Osteocyte (in vitro differentiated cells): ENCODE measurements around the gene LINC00237. TPM values are rescaled to one million over a fixed set of nuclear protein-coding genes. Genes with fewer than 3 reads are reported as not detected.

Source experiments
- DNase-seq: peaks from one replicate; pipeline ENCODE4 v3.0.0; 2021; ENCODE audit warnings: mixed read lengths; ENCODE audit not compliant: unreplicated experiment; ENCODE audit errors: extremely low spot score
- H3K27ac Mint-ChIP-seq: one replicate; pipeline ENCODE4 v1.8.0; 2021; ENCODE audit warnings: mild to moderate bottlenecking, mixed read lengths; ENCODE audit not compliant: unreplicated experiment
- H3K27me3 Mint-ChIP-seq: one replicate; pipeline ENCODE4 v1.8.0; 2021; ENCODE audit warnings: mixed read lengths; ENCODE audit not compliant: unreplicated experiment
- H3K36me3 Mint-ChIP-seq: one replicate; pipeline ENCODE4 v1.8.0; 2021; ENCODE audit warnings: mixed read lengths; ENCODE audit not compliant: unreplicated experiment
- H3K4me1 Mint-ChIP-seq: one replicate; pipeline ENCODE4 v1.8.0; 2021; ENCODE audit warnings: mixed read lengths; ENCODE audit not compliant: unreplicated experiment
- H3K4me3 Mint-ChIP-seq: one replicate; pipeline ENCODE4 v1.8.0; 2021; ENCODE audit warnings: mild to moderate bottlenecking, moderate library complexity, mixed read lengths; ENCODE audit not compliant: unreplicated experiment
- H3K9me3 Mint-ChIP-seq: one replicate; pipeline ENCODE4 v1.8.0; 2021; ENCODE audit warnings: mixed read lengths; ENCODE audit not compliant: unreplicated experiment
- CTCF ChIP-seq: fragments of 200-600 bp; sonication (generic); IDR thresholded peaks from 2 replicates; pipeline ENCODE4 v1.5.0; 2021; ENCODE audit warnings: antibody characterized with exemption, mild to moderate bottlenecking, moderate library complexity
- total RNA-seq: library from RNA; stranded (reverse); gene quantifications from 2 replicates; pipeline ENCODE4 v1.2.1, GENCODE V29; 2021

The LINC00237 gene
- total RNA-seq, 1 donor from 2014 or later, result not detected

- TF ChIP-seq CTCF, result no peak
- Mint-ChIP-seq H3K4me1 (no peaks in the 10 kb centered on the region), H3K27me3 (no peaks in the 10 kb centered on the region), H3K27ac (no peak overlapping the region), H3K36me3 (peaks cover 12% of the 10 kb centered on the region), H3K9me3 (no peaks in the 10 kb centered on the region), H3K4me3 (no peak overlapping the region)
- DNase-seq, result no peak
These were observed 33.9 kb upstream of the LINC00237 start for GRCh38 chr20:21139881-21140566.

GRCh38 chr20:21137078-21137477 is 30.9 kb upstream of the LINC00237 start:
- no peak for TF ChIP-seq CTCF
- H3K27me3 Mint-ChIP-seq, result no peaks in the 10 kb centered on the region
- peaks cover 14% of the 10 kb centered on the region for H3K36me3 Mint-ChIP-seq
- H3K4me3 Mint-ChIP-seq, result no peak overlapping the region
- H3K27ac Mint-ChIP-seq, result no peak overlapping the region
- H3K4me1 Mint-ChIP-seq, result no peaks in the 10 kb centered on the region
- DNase-seq, result no peak
- H3K9me3 Mint-ChIP-seq, result no peaks in the 10 kb centered on the region

GRCh38 chr20:21136015-21136732 is 30.0 kb upstream of the LINC00237 start:
- no peaks in the 10 kb centered on the region for H3K27me3 Mint-ChIP-seq
- no peaks in the 10 kb centered on the region for H3K9me3 Mint-ChIP-seq
- peaks cover 17% of the 10 kb centered on the region for H3K36me3 Mint-ChIP-seq
- no peak for TF ChIP-seq CTCF
- no peaks in the 10 kb centered on the region for H3K4me1 Mint-ChIP-seq
- no peak overlapping the region for H3K4me3 Mint-ChIP-seq
- no peak for DNase-seq
- peak overlapping the region; percentile 14 for H3K27ac Mint-ChIP-seq

- peaks cover 15% of the 10 kb centered on the region for H3K36me3 Mint-ChIP-seq
- H3K4me1 Mint-ChIP-seq, result no peaks in the 10 kb centered on the region
- DNase-seq, result no peak
- no peak overlapping the region for H3K27ac Mint-ChIP-seq
- no peaks in the 10 kb centered on the region for H3K27me3 Mint-ChIP-seq
- TF ChIP-seq CTCF, result no peak
- no peaks in the 10 kb centered on the region for H3K9me3 Mint-ChIP-seq
- H3K4me3 Mint-ChIP-seq, result no peak overlapping the region
These were observed 28.8 kb upstream of the LINC00237 start for GRCh38 chr20:21134883-21135493.
